Glomerular visceral epithelial cell (primary cell): ENCODE results near the gene FLVCR2.
A peak's percentile ranks its signal among the peaks of the same experiment; 100 is the strongest.

Source experiments
- DNase-seq: peaks from one replicate; pipeline ENCODE4 v3.0.0-alpha.2; 2016; ENCODE audit errors: extremely low spot score

Gene FLVCR2

GRCh38 chr14:75578102-75578785 is at the start of gene FLVCR2:
Gene FLVCR2 (plus strand): TSS chr14:75578620. CDS start chr14:75578973, 353 bp downstream.
- peak; percentile 66 for DNase-seq

GRCh38 chr14:75531256-75531655 is 47.2 kb upstream of the FLVCR2 start:
- no peak for DNase-seq

GRCh38 chr14:75531660-75532317 is 46.6 kb upstream of the FLVCR2 start:
- DNase-seq, result peak; percentile 14

GRCh38 chr14:75533791-75534555 is 44.4 kb upstream of the FLVCR2 start:
- DNase-seq, result no peak

GRCh38 chr14:75535164-75535898 is 43.1 kb upstream of the FLVCR2 start:
- DNase-seq, result no peak

GRCh38 chr14:75537071-75537470 is 41.3 kb upstream of the FLVCR2 start:
- DNase-seq, result no peak

GRCh38 chr14:75539162-75539560 is 39.3 kb upstream of the FLVCR2 start:
- no peak for DNase-seq

- no peak for DNase-seq
These were observed 38.6 kb upstream of the FLVCR2 start for GRCh38 chr14:75539561-75540478.

- no peak for DNase-seq
These were observed 38.0 kb upstream of the FLVCR2 start for GRCh38 chr14:75540479-75540851.

GRCh38 chr14:75542588-75543091 is 35.8 kb upstream of the FLVCR2 start:
- DNase-seq, result no peak

GRCh38 chr14:75543253-75543652 is 35.2 kb upstream of the FLVCR2 start:
- no peak for DNase-seq

- DNase-seq, result no peak
These were observed 34.6 kb upstream of the FLVCR2 start for GRCh38 chr14:75543786-75544185.

GRCh38 chr14:75545907-75546306 is 32.5 kb upstream of the FLVCR2 start:
- no peak for DNase-seq

GRCh38 chr14:75547552-75548250 is 30.7 kb upstream of the FLVCR2 start:
- no peak for DNase-seq

GRCh38 chr14:75548544-75548943 is 29.9 kb upstream of the FLVCR2 start:
- DNase-seq, result no peak

- DNase-seq, result no peak
These were observed 29.3 kb upstream of the FLVCR2 start for GRCh38 chr14:75549169-75549568.

GRCh38 chr14:75551021-75551420 is 27.4 kb upstream of the FLVCR2 start:
- no peak for DNase-seq

GRCh38 chr14:75553157-75553556 is 25.3 kb upstream of the FLVCR2 start:
- no peak for DNase-seq

- no peak for DNase-seq
These were observed 24.6 kb upstream of the FLVCR2 start for GRCh38 chr14:75553761-75554364.

GRCh38 chr14:75554482-75554881 is 23.9 kb upstream of the FLVCR2 start:
- DNase-seq, result no peak
